AG09309 (cell line): ENCODE measurements around the gene SUPT3H.
A peak's percentile ranks its signal among the peaks of the same experiment; 100 is the strongest.

Experiments used
- DNase-seq: peaks from one replicate; pipeline ENCODE4 v3.0.0-alpha.2; 2010; ENCODE audit warnings: low read depth
- H3K4me3 ChIP-seq: 2 replicates; pipeline ENCODE4 v1.5.1; 2011; ENCODE audit warnings: mild to moderate bottlenecking, low read depth, low read length, moderate library complexity; ENCODE audit not compliant: control insufficient read depth
- TF ChIP-seq, protein P1 (sequence below): IDR thresholded peaks from 2 replicates; pipeline ENCODE4 v1.5.1; 2011; ENCODE audit warnings: mild to moderate bottlenecking, low read depth, low read length, inconsistent platforms; ENCODE audit not compliant: insufficient read depth, control insufficient read depth; ENCODE audit errors: missing control alignments

Gene SUPT3H

DNA sequence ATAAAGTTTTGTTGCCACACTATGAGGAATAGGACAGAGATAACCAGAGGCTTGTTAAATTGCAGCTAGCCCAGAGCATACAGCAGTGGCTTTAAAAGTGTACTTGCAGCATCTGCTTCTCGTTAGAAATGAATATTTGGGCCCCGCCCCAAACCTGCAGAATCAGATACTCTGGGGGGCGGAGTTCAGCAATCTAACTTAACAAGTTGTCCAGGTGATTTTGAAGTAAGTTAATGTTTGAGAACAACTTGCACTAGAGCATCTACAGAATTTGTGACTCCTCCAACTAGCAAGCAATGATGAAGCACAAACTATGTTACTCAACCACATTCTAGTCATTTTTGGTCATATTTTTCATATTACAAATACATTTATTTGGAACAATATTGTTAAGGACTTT is 10.6 kb upstream of the SUPT3H start:
- no peak for DNase-seq
- H3K4me3 ChIP-seq: no peak overlapping the region
- TF ChIP-seq, protein P1, sequence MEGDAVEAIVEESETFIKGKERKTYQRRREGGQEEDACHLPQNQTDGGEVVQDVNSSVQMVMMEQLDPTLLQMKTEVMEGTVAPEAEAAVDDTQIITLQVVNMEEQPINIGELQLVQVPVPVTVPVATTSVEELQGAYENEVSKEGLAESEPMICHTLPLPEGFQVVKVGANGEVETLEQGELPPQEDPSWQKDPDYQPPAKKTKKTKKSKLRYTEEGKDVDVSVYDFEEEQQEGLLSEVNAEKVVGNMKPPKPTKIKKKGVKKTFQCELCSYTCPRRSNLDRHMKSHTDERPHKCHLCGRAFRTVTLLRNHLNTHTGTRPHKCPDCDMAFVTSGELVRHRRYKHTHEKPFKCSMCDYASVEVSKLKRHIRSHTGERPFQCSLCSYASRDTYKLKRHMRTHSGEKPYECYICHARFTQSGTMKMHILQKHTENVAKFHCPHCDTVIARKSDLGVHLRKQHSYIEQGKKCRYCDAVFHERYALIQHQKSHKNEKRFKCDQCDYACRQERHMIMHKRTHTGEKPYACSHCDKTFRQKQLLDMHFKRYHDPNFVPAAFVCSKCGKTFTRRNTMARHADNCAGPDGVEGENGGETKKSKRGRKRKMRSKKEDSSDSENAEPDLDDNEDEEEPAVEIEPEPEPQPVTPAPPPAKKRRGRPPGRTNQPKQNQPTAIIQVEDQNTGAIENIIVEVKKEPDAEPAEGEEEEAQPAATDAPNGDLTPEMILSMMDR: no peak

DNA sequence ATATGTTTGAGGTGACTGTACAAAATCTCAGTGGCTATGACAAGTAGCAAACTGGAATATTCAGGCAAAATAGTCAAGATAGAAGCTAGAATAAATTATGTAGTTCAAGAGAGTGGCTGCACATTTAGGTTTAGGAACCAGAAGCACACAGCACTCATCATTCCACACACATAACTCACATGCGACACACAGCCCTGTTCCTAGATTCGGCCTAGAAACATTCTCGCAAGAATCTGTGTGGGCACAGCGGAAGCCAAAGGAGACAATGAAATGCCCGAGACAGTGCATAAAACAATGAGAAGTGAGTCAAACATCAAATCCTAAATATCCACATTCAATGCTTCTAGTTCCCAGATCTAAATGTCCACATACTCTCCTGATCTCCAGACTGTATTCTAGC is 9.5 kb upstream of the SUPT3H start:
- DNase-seq: no peak
- TF ChIP-seq, protein P1: no peak
- H3K4me3 ChIP-seq: no peak overlapping the region

DNA sequence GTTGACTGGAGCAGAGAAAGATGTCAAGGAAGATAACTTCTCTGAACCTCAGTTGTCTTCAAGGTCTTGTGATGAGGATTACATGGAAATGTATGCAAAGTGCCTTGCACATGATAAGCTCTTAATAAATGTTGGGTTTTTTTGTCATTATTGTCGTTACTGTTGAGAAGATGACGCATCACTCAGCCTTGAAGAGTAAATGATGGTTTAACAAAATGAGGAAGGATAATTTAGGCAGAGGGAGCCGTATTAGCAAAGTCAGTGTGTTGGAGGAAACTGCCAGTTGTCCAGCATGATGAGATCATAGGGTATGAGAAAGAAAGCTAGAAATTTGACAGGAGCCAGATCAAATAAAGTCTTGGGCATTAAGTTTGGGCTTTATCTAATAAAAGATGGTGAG is 8.8 kb upstream of the SUPT3H start:
- H3K4me3 ChIP-seq: no peak overlapping the region
- TF ChIP-seq, protein P1: no peak
- DNase-seq: no peak

DNA sequence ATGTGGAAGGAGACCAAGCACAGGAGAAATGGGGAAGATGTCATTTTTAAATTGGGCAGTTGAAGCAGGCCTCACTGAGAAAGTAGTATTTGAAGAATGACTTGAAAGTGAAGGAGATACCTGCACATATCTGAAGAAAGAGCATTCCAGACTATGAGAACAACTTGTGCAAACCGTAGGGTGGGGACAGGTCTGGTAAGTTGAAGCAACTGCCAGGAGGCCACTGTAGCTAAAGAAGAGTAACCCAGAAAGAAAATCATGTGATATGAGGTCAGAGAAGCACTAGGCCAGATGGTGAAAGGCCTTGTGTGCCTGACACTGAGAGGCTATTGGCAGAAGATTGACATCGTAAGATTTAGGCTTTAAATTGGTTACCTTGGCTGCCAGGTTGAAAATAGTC is 4.7 kb upstream of the SUPT3H start:
- TF ChIP-seq, protein P1: no peak
- no peak for DNase-seq
- no peak overlapping the region for H3K4me3 ChIP-seq

DNA sequence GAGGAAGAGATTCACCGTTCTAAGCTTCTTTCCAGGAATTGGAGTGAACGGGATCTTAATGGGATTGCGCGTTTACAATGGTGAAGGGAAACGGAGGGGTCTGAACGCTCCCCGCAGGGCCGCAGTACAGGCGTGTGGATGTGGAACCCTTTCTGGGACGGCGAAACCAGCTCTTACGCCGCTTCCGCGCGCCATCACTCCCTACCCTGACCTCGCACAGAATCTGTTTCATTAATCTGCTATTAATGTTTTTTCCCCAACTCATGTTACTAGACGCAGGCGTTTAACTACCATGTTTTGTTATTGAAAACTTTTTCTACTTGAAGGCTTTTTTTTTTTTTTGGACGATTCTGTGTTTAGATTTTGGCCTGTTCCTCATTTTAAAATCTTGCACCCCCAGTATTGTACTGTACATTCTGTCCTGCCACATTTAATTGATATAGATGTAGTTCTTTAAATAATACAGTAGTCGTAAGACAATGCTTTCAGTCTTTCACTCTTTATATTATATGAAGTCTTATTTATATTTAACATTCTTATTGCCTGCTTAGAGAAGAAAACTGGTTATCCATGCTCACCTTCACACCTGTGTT is 696 bp upstream of the SUPT3H start:
- TF ChIP-seq, protein P1: no peak
- H3K4me3 ChIP-seq: peak overlapping the region; percentile 67
- no peak for DNase-seq

DNA sequence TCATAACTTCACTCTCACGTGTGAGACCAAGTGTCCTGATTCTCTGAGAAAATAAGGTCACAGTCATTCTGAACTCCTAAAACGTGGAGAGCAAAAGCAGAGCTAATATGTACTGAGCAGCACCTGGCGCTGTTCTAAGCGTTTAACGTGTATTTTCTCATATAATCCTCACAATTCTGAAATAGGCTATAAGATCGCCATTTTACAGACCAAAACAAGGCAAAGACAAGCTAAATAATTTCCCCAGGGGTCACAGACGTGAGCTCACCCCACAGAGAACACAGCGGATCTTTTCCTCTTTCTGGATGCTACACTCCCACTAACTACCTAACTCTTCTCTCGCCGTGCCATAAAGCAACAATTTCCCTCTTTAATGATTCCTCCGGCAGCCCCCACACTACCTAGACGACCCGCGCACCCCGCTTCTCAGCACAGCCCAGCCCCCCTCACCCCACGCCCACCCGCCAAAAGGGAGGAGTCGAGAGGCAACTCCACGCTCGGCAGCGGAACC is 636 bp downstream of the SUPT3H start:
- no peak for DNase-seq
- TF ChIP-seq, protein P1: no peak
- peak overlapping the region; percentile 67 for H3K4me3 ChIP-seq
